HG03097 (cell line): Measurements from ENCODE around the gene BLTP2.
A peak's percentile ranks its signal among the peaks of the same experiment; 100 is the strongest.

Experiments
- ATAC-seq: cut with Tn5 transposase; IDR thresholded peaks from one replicate; pipeline ENCODE4 v1.9.1; 2021; ENCODE audit not compliant: unreplicated experiment, low FRiP score

The BLTP2 gene

GRCh38 chr17:28599311-28600184 lies 45.4 kb downstream of the BLTP2 start:
- ATAC-seq, result peak; percentile 37

- peak; percentile 75 for ATAC-seq
These were observed 46.1 kb downstream of the BLTP2 start, which contains the start of gene SPAG5 for GRCh38 chr17:28598799-28599310. SPAG5 (minus strand) TSS chr17:28599025; CDS start chr17:28598946, 79 bp downstream.

- no peak for ATAC-seq
These were observed 46.6 kb downstream of the BLTP2 start for GRCh38 chr17:28598389-28598788.

GRCh38 chr17:28597606-28598383 lies 47.2 kb downstream of the BLTP2 start:
- ATAC-seq, result no peak
